ENCODE results near the gene PLCG1. TPM values are rescaled to one million over a fixed set of nuclear protein-coding genes. Genes with fewer than 3 reads are reported as not detected.
"Not testable (repeated sequence)": the region's sequence is repeated elsewhere in the genome, so short reads cannot be mapped to it uniquely, and the experiment has no call there.

Gene PLCG1
- polyA plus RNA-seq, 1 donor from 2014 or later, result 164 TPM

GRCh38 chr20:41131594-41132387 lies 5.6 kb upstream of the PLCG1 start:
- TF ChIP-seq, protein P1, sequence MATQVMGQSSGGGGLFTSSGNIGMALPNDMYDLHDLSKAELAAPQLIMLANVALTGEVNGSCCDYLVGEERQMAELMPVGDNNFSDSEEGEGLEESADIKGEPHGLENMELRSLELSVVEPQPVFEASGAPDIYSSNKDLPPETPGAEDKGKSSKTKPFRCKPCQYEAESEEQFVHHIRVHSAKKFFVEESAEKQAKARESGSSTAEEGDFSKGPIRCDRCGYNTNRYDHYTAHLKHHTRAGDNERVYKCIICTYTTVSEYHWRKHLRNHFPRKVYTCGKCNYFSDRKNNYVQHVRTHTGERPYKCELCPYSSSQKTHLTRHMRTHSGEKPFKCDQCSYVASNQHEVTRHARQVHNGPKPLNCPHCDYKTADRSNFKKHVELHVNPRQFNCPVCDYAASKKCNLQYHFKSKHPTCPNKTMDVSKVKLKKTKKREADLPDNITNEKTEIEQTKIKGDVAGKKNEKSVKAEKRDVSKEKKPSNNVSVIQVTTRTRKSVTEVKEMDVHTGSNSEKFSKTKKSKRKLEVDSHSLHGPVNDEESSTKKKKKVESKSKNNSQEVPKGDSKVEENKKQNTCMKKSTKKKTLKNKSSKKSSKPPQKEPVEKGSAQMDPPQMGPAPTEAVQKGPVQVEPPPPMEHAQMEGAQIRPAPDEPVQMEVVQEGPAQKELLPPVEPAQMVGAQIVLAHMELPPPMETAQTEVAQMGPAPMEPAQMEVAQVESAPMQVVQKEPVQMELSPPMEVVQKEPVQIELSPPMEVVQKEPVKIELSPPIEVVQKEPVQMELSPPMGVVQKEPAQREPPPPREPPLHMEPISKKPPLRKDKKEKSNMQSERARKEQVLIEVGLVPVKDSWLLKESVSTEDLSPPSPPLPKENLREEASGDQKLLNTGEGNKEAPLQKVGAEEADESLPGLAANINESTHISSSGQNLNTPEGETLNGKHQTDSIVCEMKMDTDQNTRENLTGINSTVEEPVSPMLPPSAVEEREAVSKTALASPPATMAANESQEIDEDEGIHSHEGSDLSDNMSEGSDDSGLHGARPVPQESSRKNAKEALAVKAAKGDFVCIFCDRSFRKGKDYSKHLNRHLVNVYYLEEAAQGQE (IDR thresholded peaks at IDR 0.05; ENCODE audit: borderline replicate concordance), result no peak
- TF ChIP-seq RAD21 (conservative IDR thresholded peaks at IDR 0.05), result no peak
- no peak for TF ChIP-seq POLR2AphosphoS5 (IDR thresholded peaks at IDR 0.05)
- TF ChIP-seq MXI1 (conservative IDR thresholded peaks at IDR 0.05; ENCODE audit: poor library complexity, severe bottlenecking), result no peak
- TF ChIP-seq TAF1 (IDR thresholded peaks at IDR 0.05; ENCODE audit: low read depth), result no peak
- TF ChIP-seq, protein P2, sequence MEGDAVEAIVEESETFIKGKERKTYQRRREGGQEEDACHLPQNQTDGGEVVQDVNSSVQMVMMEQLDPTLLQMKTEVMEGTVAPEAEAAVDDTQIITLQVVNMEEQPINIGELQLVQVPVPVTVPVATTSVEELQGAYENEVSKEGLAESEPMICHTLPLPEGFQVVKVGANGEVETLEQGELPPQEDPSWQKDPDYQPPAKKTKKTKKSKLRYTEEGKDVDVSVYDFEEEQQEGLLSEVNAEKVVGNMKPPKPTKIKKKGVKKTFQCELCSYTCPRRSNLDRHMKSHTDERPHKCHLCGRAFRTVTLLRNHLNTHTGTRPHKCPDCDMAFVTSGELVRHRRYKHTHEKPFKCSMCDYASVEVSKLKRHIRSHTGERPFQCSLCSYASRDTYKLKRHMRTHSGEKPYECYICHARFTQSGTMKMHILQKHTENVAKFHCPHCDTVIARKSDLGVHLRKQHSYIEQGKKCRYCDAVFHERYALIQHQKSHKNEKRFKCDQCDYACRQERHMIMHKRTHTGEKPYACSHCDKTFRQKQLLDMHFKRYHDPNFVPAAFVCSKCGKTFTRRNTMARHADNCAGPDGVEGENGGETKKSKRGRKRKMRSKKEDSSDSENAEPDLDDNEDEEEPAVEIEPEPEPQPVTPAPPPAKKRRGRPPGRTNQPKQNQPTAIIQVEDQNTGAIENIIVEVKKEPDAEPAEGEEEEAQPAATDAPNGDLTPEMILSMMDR (IDR thresholded peaks at IDR 0.05; ENCODE audit: poor library complexity, severe bottlenecking), result no peak
- TF ChIP-seq EP300 (conservative IDR thresholded peaks at IDR 0.05; ENCODE audit: poor library complexity, severe bottlenecking), result no peak
- no peak for TF ChIP-seq SMC3 (conservative IDR thresholded peaks at IDR 0.05; ENCODE audit: poor library complexity)
- no peak for TF ChIP-seq EZH2 (IDR thresholded peaks at IDR 0.05; ENCODE audit: borderline replicate concordance, insufficient read depth, low read length, poor library complexity, severe bottlenecking)
- Histone ChIP-seq H3K9me2 (ENCODE audit: insufficient read depth, low read length) (no peaks in the 10 kb centered on the region), H3K9ac (ENCODE audit: low read length) (no peak overlapping the region), H3K27me3 (ENCODE audit: insufficient read depth, low read depth, low read length) (no peaks in the 10 kb centered on the region), H4K20me1 (ENCODE audit: insufficient read depth) (no peaks in the 10 kb centered on the region), H3K79me2 (replicated peaks; ENCODE audit: insufficient read depth, low read length) (no peaks in the 10 kb centered on the region), H3K27ac (ENCODE audit: low read length) (no peak overlapping the region), H3K9me3 (ENCODE audit: low read length) (no peaks in the 10 kb centered on the region), H3K36me3 (ENCODE audit: insufficient read depth, low read length) (peaks cover under 1% of the 10 kb centered on the region), H2AFZ (ENCODE audit: low read depth, low read length) (no peak overlapping the region), H3K4me2 (ENCODE audit: low read length) (no peak overlapping the region), H3F3A (ENCODE audit: insufficient read depth, low read length, poor library complexity, severe bottlenecking) (no peaks in the 10 kb centered on the region), H3K4me3 (ENCODE audit: low read length) (no peak overlapping the region)

- not testable (repeated sequence) for H3F3A ChIP-seq (ENCODE audit: insufficient read depth, low read length, poor library complexity, severe bottlenecking); H4K20me1 ChIP-seq (ENCODE audit: insufficient read depth); H3K36me3 ChIP-seq (ENCODE audit: insufficient read depth, low read length); H3K9me3 ChIP-seq (ENCODE audit: low read length); H3K9ac ChIP-seq (ENCODE audit: low read length); H3K27ac ChIP-seq (ENCODE audit: low read length); H3K4me3 ChIP-seq (ENCODE audit: low read length); H3K4me2 ChIP-seq (ENCODE audit: low read length); H3K27me3 ChIP-seq (ENCODE audit: insufficient read depth, low read depth, low read length); H3K9me2 ChIP-seq (ENCODE audit: insufficient read depth, low read length); H3K79me2 ChIP-seq (replicated peaks; ENCODE audit: insufficient read depth, low read length); H2AFZ ChIP-seq (ENCODE audit: low read depth, low read length)
Observed at GRCh38 chr20:41132388-41132775, 5.0 kb upstream of the PLCG1 start.

Measured in neural cell (in vitro differentiated cells).